WTC11 (cell line): ENCODE measurements around the gene MLH3.

ENCODE experiments used
- CBFB ChIP-seq: sonication (generic); formaldehyde crosslinking; IDR thresholded peaks from 2 replicates; pipeline ENCODE4 v1.8.1; 2022; ENCODE audit warnings: mild to moderate bottlenecking, low read depth, missing genetic modification reagents
- CREB1 ChIP-seq: sonication (generic); formaldehyde crosslinking; IDR thresholded peaks from 2 replicates; pipeline ENCODE4 v1.8.0; 2023; ENCODE audit warnings: mild to moderate bottlenecking, missing genetic modification reagents
- CTCF ChIP-seq: fragments of 200-600 bp; IDR thresholded peaks from 2 replicates; pipeline ENCODE4 v1.8.0; 2022; ENCODE audit warnings: antibody characterized with exemption
- IRF2 ChIP-seq: sonication (generic); formaldehyde crosslinking; IDR thresholded peaks from 2 replicates; pipeline ENCODE4 v1.8.0; 2022; ENCODE audit warnings: low read depth, missing genetic modification reagents, borderline replicate concordance
- KAT7 ChIP-seq: sonication (generic); formaldehyde crosslinking; IDR thresholded peaks from 2 replicates; pipeline ENCODE4 v1.8.1; 2023; ENCODE audit warnings: missing genetic modification reagents, mild to moderate bottlenecking, borderline replicate concordance
- NFE2L1 ChIP-seq: sonication (generic); formaldehyde crosslinking; IDR thresholded peaks from 2 replicates; pipeline ENCODE4 v1.8.1; 2023; ENCODE audit warnings: missing genetic modification reagents
- STAT6 ChIP-seq: sonication (generic); formaldehyde crosslinking; conservative IDR thresholded peaks from 2 replicates; pipeline ENCODE4 v1.8.1; 2023; ENCODE audit warnings: mild to moderate bottlenecking, low read depth, missing genetic modification reagents, moderate library complexity
- ZNF317 ChIP-seq: sonication (generic); formaldehyde crosslinking; IDR thresholded peaks from 2 replicates; pipeline ENCODE4 v1.8.1; 2023; ENCODE audit warnings: low read depth, mild to moderate bottlenecking, moderate library complexity, missing genetic modification reagents, borderline replicate concordance
- TF ChIP-seq, protein P1 (sequence below): fragments of 250-450 bp; sonication (Bioruptor Pico); IDR thresholded peaks from 2 replicates; pipeline ENCODE4 v1.9.0; 2021; ENCODE audit warnings: mild to moderate bottlenecking

DNA sequence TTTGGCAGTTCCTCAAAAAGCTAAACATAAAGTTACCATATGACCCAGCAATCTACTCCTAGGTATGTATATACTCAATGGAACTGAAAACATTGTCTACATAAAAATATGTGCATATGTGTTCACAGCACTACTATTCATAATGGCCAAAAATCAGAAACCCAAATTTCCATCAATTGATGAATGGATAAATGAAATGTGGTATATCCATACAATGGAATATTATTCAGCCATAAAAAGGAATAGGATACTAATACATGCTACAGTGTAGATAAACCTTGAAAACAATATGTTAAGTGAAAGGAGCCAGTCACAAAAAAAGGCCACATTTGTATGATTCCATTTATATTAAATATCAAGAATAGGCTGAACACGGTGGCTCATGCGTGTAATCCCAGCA, 9.2 kb upstream of the MLH3 start:
- TF ChIP-seq ZNF317 (CRISPR knock-in tag) (no peak), STAT6 (CRISPR knock-in tag) (no peak), NFE2L1 (CRISPR knock-in tag) (no peak), CTCF (no peak), IRF2 (CRISPR knock-in tag) (no peak), KAT7 (no peak), CBFB (no peak), CREB1 (CRISPR knock-in tag) (no peak)
- TF ChIP-seq, protein P1, sequence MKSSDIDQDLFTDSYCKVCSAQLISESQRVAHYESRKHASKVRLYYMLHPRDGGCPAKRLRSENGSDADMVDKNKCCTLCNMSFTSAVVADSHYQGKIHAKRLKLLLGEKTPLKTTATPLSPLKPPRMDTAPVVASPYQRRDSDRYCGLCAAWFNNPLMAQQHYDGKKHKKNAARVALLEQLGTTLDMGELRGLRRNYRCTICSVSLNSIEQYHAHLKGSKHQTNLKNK (CRISPR knock-in tag) = no peak
